Right atrium auricular region (tissue), 2 donors: ENCODE data around the gene PSMD6. TPM values are rescaled to one million over a fixed set of nuclear protein-coding genes. Genes with fewer than 3 reads are reported as not detected.

Experiments
- DNase-seq: peaks from one replicate; pipeline ENCODE4 v3.0.0-alpha.2; 2019; ENCODE audit warnings: low spot score
- H3K27ac ChIP-seq, 2 donors: fragments of 200-600 bp; sonication (generic); 1 replicate in 1 of 2; 2 replicates in 1 of 2; pipeline ENCODE4 v1.5.1; 2016 to 2019
- H3K27me3 ChIP-seq, 2 donors: fragments of 200-600 bp; sonication (generic); one replicate each; pipeline versions ENCODE4 v1.5.1 to v1.6.0; 2017 to 2019
- H3K36me3 ChIP-seq: fragments of 200-600 bp; sonication (generic); one replicate; pipeline ENCODE4 v1.5.1; 2016
- H3K4me1 ChIP-seq, 2 donors: fragments of 200-600 bp; sonication (generic); one replicate each; pipeline versions ENCODE4 v1.5.1 to v1.6.0; 2017 to 2019
- H3K4me3 ChIP-seq, 2 donors: fragments of 200-600 bp; sonication (generic); 1 replicate in 1 of 2; 2 replicates in 1 of 2; pipeline ENCODE4 v1.5.1; 2017 to 2019; ENCODE audit warnings: mild to moderate bottlenecking in 1 of 2, moderate library complexity in 1 of 2
- H3K9me3 ChIP-seq, 2 donors: fragments of 200-600 bp; sonication (generic); one replicate each; pipeline ENCODE4 v1.5.1; 2019
- CTCF ChIP-seq, 2 donors: fragments of 200-600 bp; sonication (generic); IDR thresholded peaks; one replicate each; pipeline ENCODE4 v1.5.1; 2019; ENCODE audit warnings: antibody characterized with exemption in 2 of 2
- total RNA-seq, 2 donors: library from RNA; depleted of rRNA; stranded (reverse); fragments of >200 nt; gene quantifications; one replicate each; pipeline ENCODE4 v1.1.0, GENCODE V29; 2016

The PSMD6 gene
- total RNA-seq, 2 donors from 2014 or later: 48.2 to 74.5 TPM

GRCh38 chr3:64008017-64008416 lies 15.3 kb downstream of the PSMD6 start:
- DNase-seq: no peak
- H3K27me3 ChIP-seq: no peaks in the 10 kb centered on the region
- no peaks in the 10 kb centered on the region for H3K9me3 ChIP-seq
- H3K4me3 ChIP-seq: no peak overlapping the region
- peaks cover 82% of the 10 kb centered on the region for H3K36me3 ChIP-seq
- H3K27ac ChIP-seq: no peak overlapping the region
- no peak for TF ChIP-seq CTCF (IDR thresholded peaks at IDR 0.05)
- peaks cover 0 to 11% of the 10 kb centered on the region in 2 donors for H3K4me1 ChIP-seq

GRCh38 chr3:64003589-64003988 lies 19.7 kb downstream of the PSMD6 start:
- H3K4me3 ChIP-seq: no peak overlapping the region
- no peaks in the 10 kb centered on the region for H3K9me3 ChIP-seq
- TF ChIP-seq CTCF (IDR thresholded peaks at IDR 0.05): no peak
- no peaks in the 10 kb centered on the region for H3K27me3 ChIP-seq
- DNase-seq: no peak
- no peak overlapping the region for H3K27ac ChIP-seq
- peaks cover 0 to 15% of the 10 kb centered on the region in 2 donors for H3K4me1 ChIP-seq
- peaks cover 45% of the 10 kb centered on the region for H3K36me3 ChIP-seq

- Histone ChIP-seq H3K36me3 (peaks cover 37% of the 10 kb centered on the region), H3K27me3 (no peaks in the 10 kb centered on the region), H3K4me1 (peaks cover 0 to 14% of the 10 kb centered on the region in 2 donors), H3K9me3 (no peaks in the 10 kb centered on the region), H3K27ac (no peak overlapping the region), H3K4me3 (no peak overlapping the region)
- TF ChIP-seq CTCF (IDR thresholded peaks at IDR 0.05): no peak
- DNase-seq: no peak
These were observed 21.1 kb downstream of the PSMD6 start for GRCh38 chr3:64002233-64002632.

- no peak for TF ChIP-seq CTCF (IDR thresholded peaks at IDR 0.05)
- peaks cover 0 to 14% of the 10 kb centered on the region in 2 donors for H3K4me1 ChIP-seq
- H3K36me3 ChIP-seq: peaks cover 39% of the 10 kb centered on the region
- H3K4me3 ChIP-seq: no peak overlapping the region
- no peaks in the 10 kb centered on the region for H3K9me3 ChIP-seq
- no peaks in the 10 kb centered on the region for H3K27me3 ChIP-seq
- H3K27ac ChIP-seq: no peak overlapping the region
- no peak for DNase-seq
These were observed 22.7 kb downstream of the PSMD6 start for GRCh38 chr3:64000453-64001055.

- Histone ChIP-seq H3K4me1 (peaks cover 0 to 14% of the 10 kb centered on the region in 2 donors), H3K27me3 (no peaks in the 10 kb centered on the region), H3K9me3 (no peaks in the 10 kb centered on the region), H3K4me3 (no peak overlapping the region), H3K27ac (peak overlapping the region; percentile 33 to 50), H3K36me3 (peaks cover 41% of the 10 kb centered on the region)
- no peak for TF ChIP-seq CTCF (IDR thresholded peaks at IDR 0.05)
- DNase-seq: no peak
These were observed 24.2 kb downstream of the PSMD6 start for GRCh38 chr3:63998852-63999754.
